GM19324 (cell line): Measurements from ENCODE around the gene MRPL19.

ENCODE experiments used
- ATAC-seq: cut with Tn5 transposase; IDR thresholded peaks from one replicate; pipeline ENCODE4 v1.9.1; 2021; ENCODE audit warnings: mild to moderate bottlenecking, moderate library complexity; ENCODE audit not compliant: unreplicated experiment, low FRiP score

Gene MRPL19

GRCh38 chr2:75720525-75720924 is 73.9 kb downstream of the MRPL19 start:
- ATAC-seq: no peak

GRCh38 chr2:75722687-75723086 is 76.1 kb downstream of the MRPL19 start:
- ATAC-seq: no peak

DNA sequence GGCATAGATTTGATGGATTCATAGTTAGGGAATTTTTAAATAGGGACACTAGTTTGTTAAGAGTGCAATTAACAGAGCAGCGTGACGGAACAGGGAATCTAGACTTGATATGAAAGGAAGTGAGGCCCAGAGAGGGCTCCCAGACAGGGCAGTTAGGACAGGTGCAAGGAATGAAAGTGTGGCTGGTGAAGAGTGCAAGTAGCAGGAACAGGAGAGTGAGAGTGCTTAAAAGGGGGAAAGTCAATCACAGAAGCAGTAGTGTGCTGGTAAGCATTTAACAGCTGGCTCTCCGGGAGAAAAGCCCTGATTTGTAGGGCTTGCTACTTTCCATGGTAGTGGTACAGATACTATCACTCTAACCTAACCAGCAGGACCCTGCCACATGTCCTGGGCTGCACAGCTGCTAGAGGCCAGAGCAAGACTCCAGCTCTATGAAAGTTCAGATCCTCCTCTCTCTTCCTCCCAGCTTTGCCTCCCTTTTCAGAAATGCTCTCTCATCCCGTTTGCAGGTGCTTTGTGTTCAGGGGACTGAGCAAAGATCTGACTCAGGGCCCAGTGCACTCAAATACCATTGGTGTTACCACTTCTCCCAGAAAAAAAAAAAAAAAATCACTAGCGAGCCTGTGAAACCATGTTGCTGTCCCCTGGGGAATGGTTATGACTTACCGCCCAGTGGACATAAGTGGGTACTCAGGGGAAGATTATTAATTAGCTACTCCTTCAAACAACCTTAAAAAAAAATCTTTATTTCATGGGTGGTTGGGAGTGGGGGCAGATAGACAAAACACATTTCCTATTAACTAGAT is 82.2 kb downstream of the MRPL19 start:
- no peak for ATAC-seq

- no peak for ATAC-seq
Observed at GRCh38 chr2:75729861-75730260, 83.3 kb downstream of the MRPL19 start.

DNA sequence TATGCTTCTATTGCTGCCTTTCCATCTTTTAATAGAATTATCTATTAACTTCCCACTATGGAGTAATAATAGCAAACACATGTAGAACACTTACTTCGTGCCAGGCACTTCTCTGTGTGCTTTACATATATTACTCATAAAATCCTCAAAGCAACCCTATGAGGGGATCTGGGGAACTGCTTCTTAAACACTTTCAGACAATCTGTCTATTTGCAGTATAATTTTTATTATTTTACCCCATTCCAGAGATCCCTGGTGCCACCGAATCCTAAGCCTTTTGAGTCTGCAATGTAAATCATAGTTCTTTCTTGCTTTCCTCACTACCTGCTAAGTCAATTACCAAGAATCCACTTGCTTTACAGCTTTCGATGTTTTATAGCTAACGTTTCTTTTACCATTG is 89.7 kb downstream of the MRPL19 start:
- no peak for ATAC-seq

GRCh38 chr2:75737961-75738360 is 91.4 kb downstream of the MRPL19 start:
- no peak for ATAC-seq
